ENCODE measurements around the gene ACTL6B.

Gene ACTL6B

GRCh38 chr7:100640517-100641440 lies 15.5 kb downstream of the ACTL6B start:
- H3K79me1 ChIP-seq (replicated peaks; ENCODE audit: low read length, poor library complexity, severe bottlenecking) = no peaks in the 10 kb centered on the region
- no peak overlapping the region for H2BK5ac ChIP-seq (ENCODE audit: low read depth, low read length, poor library complexity, severe bottlenecking)
- no peak overlapping the region for H3K4me2 ChIP-seq (ENCODE audit: low read length, poor library complexity, severe bottlenecking)
- H2BK15ac ChIP-seq (ENCODE audit: low read depth, poor library complexity, severe bottlenecking) = no peak overlapping the region
- no peak overlapping the region for H4K91ac ChIP-seq (ENCODE audit: low read length)
- H3K4me3 ChIP-seq (ENCODE audit: insufficient read depth in 1 of 2, low read depth in 1 of 2, low read length in 2 of 2) = no peak overlapping the region
- no peaks in the 10 kb centered on the region for H3K36me3 ChIP-seq (ENCODE audit: control insufficient read depth in 1 of 2, insufficient read depth in 2 of 2, low read depth in 1 of 2, low read length in 2 of 2)
- H4K8ac ChIP-seq (ENCODE audit: low read length) = no peak overlapping the region
- H3K27me3 ChIP-seq (ENCODE audit: control insufficient read depth in 1 of 2, insufficient read depth in 1 of 2, low read length in 2 of 2) = peaks cover 21 to 60% of the 10 kb centered on the region in 2 experiments
- no peak overlapping the region for H3K23ac ChIP-seq (ENCODE audit: low read length in 2 of 2)
- no peak overlapping the region for H3K14ac ChIP-seq (ENCODE audit: low read length in 2 of 2)
- H3K4me1 ChIP-seq (ENCODE audit: control insufficient read depth, insufficient read depth, low read depth, low read length) = no peaks in the 10 kb centered on the region
- no peak overlapping the region for H2BK120ac ChIP-seq (ENCODE audit: low read depth, low read length)
- no peak overlapping the region for H3K4ac ChIP-seq (ENCODE audit: low read depth in 1 of 2, low read length in 2 of 2)
- no peak overlapping the region for H2BK12ac ChIP-seq (ENCODE audit: low read length in 2 of 2)
- H3K18ac ChIP-seq (ENCODE audit: low read depth in 1 of 2, low read length in 2 of 2) = no peak overlapping the region
- H2AK5ac ChIP-seq (ENCODE audit: low read length, severe bottlenecking) = no peak overlapping the region
- H3K9me3 ChIP-seq (ENCODE audit: control insufficient read depth, low read length) = no peaks in the 10 kb centered on the region
- H2AFZ ChIP-seq (ENCODE audit: low read depth, low read length) = no peak overlapping the region
- H3K9ac ChIP-seq (ENCODE audit: low read length) = no peak overlapping the region
- H3K27ac ChIP-seq (ENCODE audit: low read length, poor library complexity, severe bottlenecking) = no peak overlapping the region
- WGBS = 90% methylated on average over 20 of the region's 24 CpGs
- DNase-seq = no peak

- no peak overlapping the region for H3K4me2 ChIP-seq (ENCODE audit: low read length, poor library complexity, severe bottlenecking)
- no peak overlapping the region for H3K4ac ChIP-seq (ENCODE audit: low read depth in 1 of 2, low read length in 2 of 2)
- H3K9me3 ChIP-seq (ENCODE audit: control insufficient read depth, low read length) = no peaks in the 10 kb centered on the region
- no peak overlapping the region for H3K9ac ChIP-seq (ENCODE audit: low read length)
- H3K27ac ChIP-seq (ENCODE audit: low read length, poor library complexity, severe bottlenecking) = no peak overlapping the region
- H3K14ac ChIP-seq (ENCODE audit: low read length in 2 of 2) = no peak overlapping the region
- H3K18ac ChIP-seq (ENCODE audit: low read depth in 1 of 2, low read length in 2 of 2) = no peak overlapping the region
- no peak overlapping the region for H3K4me3 ChIP-seq (ENCODE audit: insufficient read depth in 1 of 2, low read depth in 1 of 2, low read length in 2 of 2)
- H3K36me3 ChIP-seq (ENCODE audit: control insufficient read depth in 1 of 2, insufficient read depth in 2 of 2, low read depth in 1 of 2, low read length in 2 of 2) = no peaks in the 10 kb centered on the region
- peaks cover 15 to 56% of the 10 kb centered on the region in 2 experiments for H3K27me3 ChIP-seq (ENCODE audit: control insufficient read depth in 1 of 2, insufficient read depth in 1 of 2, low read length in 2 of 2)
- H2BK15ac ChIP-seq (ENCODE audit: low read depth, poor library complexity, severe bottlenecking) = no peak overlapping the region
- no peak overlapping the region for H4K8ac ChIP-seq (ENCODE audit: low read length)
- H4K91ac ChIP-seq (ENCODE audit: low read length) = no peak overlapping the region
- no peaks in the 10 kb centered on the region for H3K4me1 ChIP-seq (ENCODE audit: control insufficient read depth, insufficient read depth, low read depth, low read length)
- DNase-seq = no peak
- no peak overlapping the region for H3K23ac ChIP-seq (ENCODE audit: low read length in 2 of 2)
- H2BK120ac ChIP-seq (ENCODE audit: low read depth, low read length) = no peak overlapping the region
- H2AK5ac ChIP-seq (ENCODE audit: low read length, severe bottlenecking) = no peak overlapping the region
- no peak overlapping the region for H2BK5ac ChIP-seq (ENCODE audit: low read depth, low read length, poor library complexity, severe bottlenecking)
- no peaks in the 10 kb centered on the region for H3K79me1 ChIP-seq (replicated peaks; ENCODE audit: low read length, poor library complexity, severe bottlenecking)
- no peak overlapping the region for H2BK12ac ChIP-seq (ENCODE audit: low read length in 2 of 2)
- H2AFZ ChIP-seq (ENCODE audit: low read depth, low read length) = no peak overlapping the region
- 88% methylated on average over 16 of the region's 17 CpGs for WGBS
Observed at GRCh38 chr7:100639995-100640516, 16.2 kb downstream of the ACTL6B start.

- Histone ChIP-seq H3K4me3 (ENCODE audit: insufficient read depth in 1 of 2, low read depth in 1 of 2, low read length in 2 of 2) (peak overlapping the region; percentile 41 to 69), H3K4ac (ENCODE audit: low read depth in 1 of 2, low read length in 2 of 2) (no peak overlapping the region), H3K79me1 (replicated peaks; ENCODE audit: low read length, poor library complexity, severe bottlenecking) (no peaks in the 10 kb centered on the region), H3K14ac (ENCODE audit: low read length in 2 of 2) (no peak overlapping the region), H2BK5ac (ENCODE audit: low read depth, low read length, poor library complexity, severe bottlenecking) (no peak overlapping the region), H2BK120ac (ENCODE audit: low read depth, low read length) (peak overlapping the region; percentile 37), H3K4me1 (ENCODE audit: control insufficient read depth, insufficient read depth, low read depth, low read length) (peaks cover 8% of the 10 kb centered on the region), H3K36me3 (ENCODE audit: control insufficient read depth in 1 of 2, insufficient read depth in 2 of 2, low read depth in 1 of 2, low read length in 2 of 2) (no peaks in the 10 kb centered on the region), H3K4me2 (ENCODE audit: low read length, poor library complexity, severe bottlenecking) (peak overlapping the region; percentile 41), H3K9ac (ENCODE audit: low read length) (peak overlapping the region; percentile 54), H2AK5ac (ENCODE audit: low read length, severe bottlenecking) (no peak overlapping the region), H2BK12ac (ENCODE audit: low read length in 2 of 2) (no peak overlapping the region), H3K27ac (ENCODE audit: low read length, poor library complexity, severe bottlenecking) (no peak overlapping the region), H3K27me3 (ENCODE audit: control insufficient read depth in 1 of 2, insufficient read depth in 1 of 2, low read length in 2 of 2) (peaks cover 32 to 39% of the 10 kb centered on the region in 2 experiments), H2BK15ac (ENCODE audit: low read depth, poor library complexity, severe bottlenecking) (no peak overlapping the region), H2AFZ (ENCODE audit: low read depth, low read length) (peak overlapping the region; percentile 69), H3K23ac (ENCODE audit: low read length in 2 of 2) (peak overlapping the region in 1 of 2 experiments; percentile 75), H4K91ac (ENCODE audit: low read length) (peak overlapping the region; percentile 78), H3K18ac (ENCODE audit: low read depth in 1 of 2, low read length in 2 of 2) (peak overlapping the region in 1 of 2 experiments; percentile 50), H4K8ac (ENCODE audit: low read length) (peak overlapping the region; percentile 89), H3K9me3 (ENCODE audit: control insufficient read depth, low read length) (no peaks in the 10 kb centered on the region)
- WGBS = 2% methylated on average over 70 of the region's 72 CpGs
- peak; percentile 42 for DNase-seq
Observed at GRCh38 chr7:100632951-100633717, 23.1 kb downstream of the ACTL6B start.

GRCh38 chr7:100630066-100630465 lies 26.2 kb downstream of the ACTL6B start:
- Histone ChIP-seq H3K79me1 (replicated peaks; ENCODE audit: low read length, poor library complexity, severe bottlenecking) (no peaks in the 10 kb centered on the region), H4K91ac (ENCODE audit: low read length) (no peak overlapping the region), H3K27me3 (ENCODE audit: control insufficient read depth in 1 of 2, insufficient read depth in 1 of 2, low read length in 2 of 2) (peaks cover 35 to 37% of the 10 kb centered on the region in 2 experiments), H2BK15ac (ENCODE audit: low read depth, poor library complexity, severe bottlenecking) (no peak overlapping the region), H2BK120ac (ENCODE audit: low read depth, low read length) (no peak overlapping the region), H3K4ac (ENCODE audit: low read depth in 1 of 2, low read length in 2 of 2) (no peak overlapping the region), H3K4me2 (ENCODE audit: low read length, poor library complexity, severe bottlenecking) (no peak overlapping the region), H3K9ac (ENCODE audit: low read length) (no peak overlapping the region), H3K9me3 (ENCODE audit: control insufficient read depth, low read length) (no peaks in the 10 kb centered on the region), H3K14ac (ENCODE audit: low read length in 2 of 2) (no peak overlapping the region), H2BK5ac (ENCODE audit: low read depth, low read length, poor library complexity, severe bottlenecking) (no peak overlapping the region), H4K8ac (ENCODE audit: low read length) (no peak overlapping the region), H3K36me3 (ENCODE audit: control insufficient read depth in 1 of 2, insufficient read depth in 2 of 2, low read depth in 1 of 2, low read length in 2 of 2) (no peaks in the 10 kb centered on the region), H3K4me3 (ENCODE audit: insufficient read depth in 1 of 2, low read depth in 1 of 2, low read length in 2 of 2) (no peak overlapping the region), H2BK12ac (ENCODE audit: low read length in 2 of 2) (no peak overlapping the region), H2AFZ (ENCODE audit: low read depth, low read length) (no peak overlapping the region), H3K18ac (ENCODE audit: low read depth in 1 of 2, low read length in 2 of 2) (no peak overlapping the region), H3K23ac (ENCODE audit: low read length in 2 of 2) (no peak overlapping the region), H3K4me1 (ENCODE audit: control insufficient read depth, insufficient read depth, low read depth, low read length) (peaks cover 19% of the 10 kb centered on the region), H3K27ac (ENCODE audit: low read length, poor library complexity, severe bottlenecking) (no peak overlapping the region), H2AK5ac (ENCODE audit: low read length, severe bottlenecking) (no peak overlapping the region)
- 98% methylated on average over 4 of the region's 4 CpGs for WGBS
- no peak for DNase-seq
